NCI-H2107 treated with DMSO at 0.1 percent for 48 hours (cell line): ENCODE data around the gene SOCS1.

ENCODE experiments used
- DNase-seq: peaks from one replicate; lab custom pipeline; 2025; ENCODE audit not compliant: unreplicated experiment; lab: John Stamatoyannopoulos, UW

SOCS1 gene

DNA sequence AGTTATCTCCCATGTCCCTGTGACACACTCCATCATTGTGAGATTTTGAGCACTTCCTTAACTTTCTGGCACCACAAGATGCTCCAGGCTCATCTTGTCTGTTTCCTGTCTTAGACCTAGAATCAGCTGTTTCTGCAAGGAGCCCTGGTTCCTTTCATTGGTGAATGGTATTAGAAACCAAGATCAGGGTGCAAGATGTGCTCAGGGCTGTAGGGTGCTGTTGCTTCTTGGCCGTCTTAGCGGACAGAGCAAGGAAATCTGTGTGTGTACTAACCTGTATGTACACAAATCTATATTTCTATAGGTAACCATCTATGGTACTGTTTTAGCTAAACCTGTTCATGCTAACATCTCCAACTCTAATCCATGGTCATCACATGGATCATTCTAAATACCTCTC is 33.2 kb upstream of the SOCS1 start:
- DNase-seq, result no peak

DNA sequence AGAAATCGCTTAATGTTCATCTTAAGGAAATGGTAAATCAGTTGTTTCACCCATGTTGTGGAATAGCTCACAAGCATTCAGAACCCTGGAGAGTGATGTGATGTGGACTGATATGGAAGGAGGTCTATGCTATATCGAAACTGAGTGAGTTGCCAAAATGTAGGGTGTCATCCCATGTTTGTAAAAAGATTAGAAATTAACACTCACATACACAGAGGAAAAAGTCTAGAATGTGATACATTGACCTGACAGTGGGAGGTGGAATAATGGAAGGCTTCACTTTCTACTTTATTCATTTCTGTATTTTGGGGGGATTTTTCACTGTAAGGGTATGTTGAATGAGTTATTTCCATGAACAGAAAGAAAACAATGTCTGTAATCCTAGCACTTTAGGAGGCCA is 29.8 kb upstream of the SOCS1 start:
- DNase-seq, result no peak

DNA sequence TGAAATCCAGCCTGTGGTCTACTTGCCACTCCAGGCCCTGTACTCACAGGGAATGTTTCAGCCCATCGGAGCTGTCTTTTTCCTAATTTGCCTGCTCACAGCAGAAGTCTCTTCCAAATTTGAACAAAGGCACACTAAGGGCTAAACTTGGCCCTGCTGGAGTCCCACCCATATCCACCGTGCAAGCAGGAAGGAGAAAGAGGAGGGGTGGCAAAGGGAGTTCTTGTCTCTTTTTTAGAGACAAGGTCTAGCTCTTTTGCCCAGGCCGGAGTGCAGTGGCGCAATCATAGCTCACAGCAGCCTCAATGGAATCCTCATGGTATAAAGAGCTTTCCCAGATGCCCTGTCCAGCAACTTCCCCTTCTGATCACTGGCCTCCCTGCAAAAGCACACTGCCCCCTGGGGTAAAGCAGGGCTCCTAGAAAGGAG is 27.8 kb upstream of the SOCS1 start:
- no peak for DNase-seq

DNA sequence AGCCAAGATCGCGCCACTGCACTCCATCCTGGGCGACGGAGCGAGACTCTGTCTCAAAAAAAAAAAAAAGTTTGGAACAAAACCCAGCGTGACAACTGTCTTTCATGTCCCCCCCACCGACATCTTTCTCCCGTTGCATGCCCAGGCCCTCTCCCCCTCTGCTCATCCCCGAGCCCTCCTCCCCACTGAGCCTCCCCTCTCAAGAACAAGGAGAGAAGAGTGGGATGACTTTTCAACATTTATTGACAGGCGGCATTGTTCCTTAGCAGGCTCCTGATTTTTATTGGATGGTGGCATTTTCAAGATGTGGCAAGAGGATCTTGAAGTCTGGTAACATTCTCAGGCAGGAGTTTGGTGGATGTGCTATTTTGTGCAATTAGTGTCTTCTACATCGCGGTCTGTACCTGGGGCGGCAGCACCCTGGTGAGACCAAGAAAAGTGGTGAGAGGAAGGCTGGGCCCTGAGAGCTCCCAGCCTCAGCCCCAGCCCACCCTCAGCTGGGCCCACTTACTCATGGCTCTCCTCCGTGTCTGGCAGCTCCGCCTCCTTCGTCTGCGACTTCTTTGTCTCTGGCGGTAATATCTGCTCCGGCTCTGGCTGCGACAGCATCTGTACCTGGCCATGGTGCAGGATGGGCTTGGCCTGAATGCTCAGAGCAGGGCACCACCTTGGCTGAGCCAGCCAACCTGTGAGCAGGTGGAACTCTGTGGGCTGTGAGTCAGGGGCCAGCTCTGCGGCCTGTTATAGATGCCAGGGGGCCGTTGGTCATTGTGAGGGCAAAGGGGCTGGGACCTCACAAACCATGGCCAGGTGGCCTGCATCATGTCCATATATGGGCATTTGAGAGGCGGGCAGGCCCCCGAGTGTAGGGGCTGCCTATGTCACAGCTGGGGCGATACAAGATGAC is 24.9 kb upstream of the SOCS1 start, which contains the start of gene PRM1:
Gene PRM1 (minus strand): TSS at position 715 of the 907 bp plus-strand sequence. CDS start 92 bp downstream, at position 623.
- no peak for DNase-seq

DNA sequence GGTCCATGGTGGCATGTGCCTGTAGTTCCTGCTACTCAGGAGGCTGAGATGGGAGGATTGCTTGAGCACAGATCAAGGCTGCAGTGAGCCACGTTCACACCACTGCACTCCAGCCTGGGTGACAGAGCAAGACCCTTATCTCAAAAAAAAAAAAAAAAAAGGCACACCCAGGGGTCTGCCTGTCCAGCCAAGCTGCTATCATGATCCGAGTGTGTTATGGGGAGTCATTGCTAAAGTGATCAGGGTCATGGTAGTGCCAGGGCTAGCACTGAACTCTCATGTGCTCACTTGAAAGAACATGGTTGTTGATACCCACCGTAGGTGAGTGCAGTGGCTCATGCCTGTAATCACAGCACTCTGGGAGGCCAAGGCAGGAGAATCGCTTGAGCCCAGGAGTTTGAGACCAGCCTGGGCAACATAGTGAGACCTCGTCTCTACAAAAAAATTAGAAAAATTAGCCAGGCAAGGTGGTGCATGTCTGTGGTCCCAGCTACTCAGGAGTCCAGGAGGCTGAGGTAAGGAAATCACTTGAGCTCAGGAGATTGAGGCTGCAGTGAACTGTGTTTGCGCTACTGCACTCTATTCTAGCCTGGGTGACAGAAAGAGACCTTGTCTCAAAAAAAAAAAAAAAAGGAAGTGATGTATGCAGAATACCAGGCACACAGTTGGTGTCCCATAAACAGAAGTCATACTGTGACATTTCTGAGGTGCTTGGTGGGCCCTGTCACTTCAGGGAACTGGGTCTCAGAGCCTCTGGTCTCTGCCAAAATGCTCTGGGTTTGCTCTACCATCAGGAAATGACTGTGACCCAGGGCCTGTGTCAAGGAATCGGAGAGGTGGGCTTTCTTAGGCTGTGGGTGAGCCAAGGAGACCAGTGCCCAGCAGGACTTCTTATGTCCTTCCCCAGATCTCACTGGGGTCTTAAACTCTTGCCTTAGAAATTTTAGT is 23.0 kb upstream of the SOCS1 start:
- no peak for DNase-seq

DNA sequence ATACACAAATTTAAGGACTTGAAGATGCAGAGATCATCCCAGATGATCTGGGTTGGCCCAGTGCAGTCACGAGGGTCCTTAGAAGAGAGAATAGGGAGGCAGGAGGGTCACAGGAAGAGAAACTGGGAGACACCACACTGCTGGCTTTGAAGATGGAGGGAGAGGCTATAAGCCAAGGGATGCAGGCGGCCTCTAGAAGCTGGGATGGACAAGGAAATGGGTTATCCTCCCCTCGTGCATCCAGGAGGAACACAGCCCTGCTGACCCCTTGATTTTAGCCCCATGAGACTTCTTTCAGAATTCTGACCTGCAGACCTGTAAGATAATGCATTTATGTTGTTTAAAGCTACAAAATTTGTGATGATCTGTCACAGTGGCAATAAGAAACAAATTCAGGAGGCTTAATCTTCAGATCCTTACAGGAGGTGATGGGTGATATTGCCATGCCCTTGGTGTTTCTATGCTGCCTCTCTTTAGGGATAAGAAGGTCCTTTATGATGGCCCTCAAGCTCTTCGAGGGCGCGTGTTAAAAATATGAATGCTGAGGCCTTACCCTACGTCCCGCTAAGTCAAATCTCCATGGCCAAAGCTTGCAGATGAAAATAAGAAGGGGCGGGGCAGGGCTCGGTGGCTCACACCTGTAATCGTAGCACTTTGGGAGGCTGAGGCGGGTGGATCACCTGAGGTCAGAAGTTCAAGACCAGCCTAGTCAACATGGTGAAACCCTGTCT is 21.8 kb upstream of the SOCS1 start:
- no peak for DNase-seq

DNA sequence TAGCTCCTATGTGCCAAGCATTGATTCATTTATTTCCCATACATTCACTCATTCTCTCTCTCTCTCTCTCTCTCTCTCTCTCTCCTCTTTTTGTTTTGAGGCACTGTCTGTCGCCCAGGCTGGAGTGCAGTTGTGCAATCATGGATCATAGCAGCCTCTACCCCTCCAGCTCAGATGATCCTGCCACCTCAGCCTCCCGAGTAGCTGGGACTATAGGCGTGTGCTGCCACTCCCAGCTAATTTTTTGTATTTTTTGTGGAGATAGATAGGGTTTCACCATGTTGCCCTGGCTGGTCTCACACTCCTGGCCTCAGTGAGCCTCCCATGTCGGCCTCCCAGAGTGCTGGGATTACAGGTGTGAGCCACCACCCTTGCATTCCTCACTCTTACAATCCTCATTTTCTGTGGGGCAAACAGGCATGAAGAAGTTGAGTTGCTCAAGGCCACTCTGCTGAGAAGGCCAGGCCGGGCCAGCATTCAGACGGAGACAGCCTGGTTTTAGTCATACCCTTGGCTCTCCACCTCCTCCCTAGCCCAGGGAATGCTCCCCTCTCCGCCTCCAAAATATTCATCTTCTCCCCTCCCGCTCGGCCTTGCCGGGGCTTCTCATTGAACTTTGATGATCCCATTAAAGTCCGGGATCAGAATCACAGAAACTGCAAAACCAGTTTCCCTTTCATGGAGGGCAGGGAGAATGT is 21.0 kb upstream of the SOCS1 start:
- DNase-seq, result no peak

DNA sequence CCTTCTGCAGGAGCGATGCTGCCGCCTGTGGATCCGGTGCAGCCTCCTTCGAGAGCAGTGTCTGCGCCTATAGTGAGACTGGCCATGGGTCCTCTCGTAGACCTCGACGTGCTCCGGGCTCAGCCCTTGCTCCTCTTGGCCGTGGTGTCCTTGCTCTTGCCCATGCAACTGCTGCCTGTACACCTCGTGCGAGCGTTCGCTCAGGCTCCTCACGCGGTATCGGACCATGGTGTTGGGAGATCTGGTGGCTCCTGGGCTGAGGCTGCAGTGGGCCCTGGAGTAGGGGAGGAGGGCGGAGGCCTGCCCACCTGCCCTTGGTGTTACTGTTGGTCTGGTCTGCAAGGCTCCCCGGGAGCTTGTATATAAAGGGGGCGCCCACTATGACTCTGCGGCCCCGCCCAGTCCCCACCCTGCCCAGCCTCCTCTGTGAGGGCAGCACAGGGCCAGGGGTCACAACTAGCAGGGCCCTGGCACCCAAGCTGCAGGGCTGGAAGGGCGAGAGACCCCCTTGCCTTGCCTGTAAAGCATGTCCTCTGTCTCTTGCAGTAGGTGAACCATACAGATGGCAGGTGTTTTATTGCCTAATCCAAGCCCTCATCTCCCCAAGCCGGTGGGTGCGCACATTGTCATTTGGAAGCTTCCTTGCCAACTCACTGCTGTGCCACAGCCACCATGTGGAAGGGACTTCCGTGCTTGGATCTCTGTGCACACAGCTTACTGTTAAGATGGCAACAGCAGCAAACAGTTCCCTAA is 20.3 kb upstream of the SOCS1 start, which contains the start of gene PRM2:
Gene PRM2 (minus strand): TSS at position 338 of the 753 bp plus-strand sequence. CDS start 110 bp downstream, at position 228.
- DNase-seq, result no peak

DNA sequence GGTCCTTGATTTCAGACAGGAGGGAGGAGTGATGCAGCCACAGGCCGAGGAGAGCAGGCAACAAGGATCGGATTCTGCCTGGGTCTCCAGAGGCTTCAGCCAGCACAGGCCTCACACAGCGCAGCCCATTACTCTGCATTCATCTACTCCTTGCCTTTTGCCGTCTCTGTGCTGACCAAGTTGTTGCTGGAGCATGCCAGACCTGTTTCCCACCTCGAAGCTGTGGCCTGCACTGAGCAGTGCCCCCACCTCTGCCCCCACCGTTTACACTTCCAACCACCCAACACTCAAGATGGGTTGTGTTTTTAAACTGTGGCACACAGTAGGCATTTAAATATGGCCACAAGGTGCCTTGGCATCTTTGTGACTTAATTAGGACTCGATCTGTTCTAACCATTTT is 19.0 kb upstream of the SOCS1 start:
- no peak for DNase-seq

DNA sequence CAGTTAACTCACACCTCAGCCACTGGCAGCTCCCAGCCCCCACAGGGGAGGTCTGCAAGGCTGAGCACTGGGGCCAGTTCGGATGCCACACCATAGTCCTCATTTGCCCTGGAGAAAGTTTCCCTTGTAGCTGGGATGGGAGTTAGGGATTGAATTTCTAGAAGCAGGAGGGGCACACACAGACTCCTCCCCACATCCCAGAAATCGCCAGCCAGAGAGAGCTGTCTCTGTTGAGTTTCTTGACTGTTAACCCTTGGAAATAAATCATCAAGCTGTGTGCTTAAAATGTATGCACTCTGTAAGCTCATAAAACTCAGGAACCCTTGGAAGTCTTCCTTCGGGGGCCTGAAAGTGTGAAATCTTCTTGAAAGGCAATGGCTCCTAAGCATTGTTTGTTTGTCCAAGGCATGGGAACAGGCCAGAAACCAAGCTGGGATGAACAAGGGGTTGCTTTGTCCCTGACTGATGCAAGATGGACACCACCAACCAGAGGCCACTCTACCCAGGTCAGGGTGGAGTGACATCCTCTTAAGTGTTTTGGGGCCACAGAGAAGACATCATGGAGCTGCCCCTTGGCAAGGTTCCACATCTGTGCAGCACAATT is 17.8 kb upstream of the SOCS1 start:
- no peak for DNase-seq

DNA sequence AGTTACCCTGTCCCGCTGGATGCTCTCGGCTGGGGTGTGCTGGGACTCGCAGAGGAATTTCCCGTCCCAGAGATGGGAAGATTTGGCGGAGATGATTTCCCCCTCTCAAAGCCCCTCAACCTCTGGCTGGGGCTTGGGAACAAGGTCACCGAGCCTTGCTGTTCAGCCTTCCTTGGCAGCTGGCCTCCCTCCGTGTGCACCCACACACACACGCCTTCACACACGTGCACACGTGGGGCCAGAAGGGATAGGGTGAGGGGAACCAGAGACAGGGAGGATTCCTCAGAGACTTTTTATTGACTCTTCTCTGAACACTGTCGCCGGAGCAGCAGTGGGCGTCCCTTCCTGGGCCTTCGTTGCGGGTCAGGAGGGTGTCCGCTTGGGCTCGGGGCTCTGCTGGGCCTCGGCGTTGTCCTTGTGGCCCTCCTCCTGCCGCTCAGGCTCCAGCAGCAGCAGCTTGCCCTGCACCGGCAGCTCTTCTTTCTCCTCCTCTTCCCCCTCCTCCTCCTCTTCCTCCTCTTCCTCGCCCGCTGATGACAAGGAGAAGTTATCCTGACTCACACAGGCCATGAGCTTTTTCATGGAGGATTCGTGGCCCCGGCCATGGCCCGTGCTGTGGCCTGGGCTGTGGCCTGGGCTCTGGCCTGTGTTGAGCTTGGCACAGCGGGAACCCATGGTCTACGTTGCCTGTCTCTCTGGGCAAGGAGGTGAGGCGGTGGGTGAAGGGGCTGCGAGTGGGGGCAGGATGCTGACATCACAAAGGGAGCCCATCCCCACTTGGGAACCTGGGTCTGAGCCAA is 17.1 kb upstream of the SOCS1 start, which contains the start of gene PRM3:
Gene PRM3 (minus strand): TSS at position 709 of the 800 bp plus-strand sequence. CDS start 34 bp downstream, at position 675.
- DNase-seq, result no peak

DNA sequence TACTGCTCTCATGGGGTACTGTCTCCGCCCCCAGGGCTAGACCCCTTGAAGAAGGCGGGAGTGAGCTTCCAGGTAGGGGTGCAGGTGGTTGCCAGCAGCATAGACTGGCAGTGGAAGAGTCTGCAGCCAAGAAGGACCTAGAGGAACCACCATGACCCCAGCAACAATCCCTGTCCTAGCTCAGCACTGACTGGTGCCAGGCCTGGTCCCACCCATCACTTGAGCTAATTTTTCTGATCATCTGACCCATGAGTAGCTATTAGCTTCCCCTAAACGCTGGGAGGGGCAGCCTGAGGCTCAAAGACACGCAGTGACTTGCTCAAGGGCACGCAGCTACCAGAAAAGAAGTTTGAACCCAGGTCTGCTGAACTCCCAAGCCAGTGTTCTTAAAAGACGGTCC is 16.5 kb upstream of the SOCS1 start:
- DNase-seq, result no peak

DNA sequence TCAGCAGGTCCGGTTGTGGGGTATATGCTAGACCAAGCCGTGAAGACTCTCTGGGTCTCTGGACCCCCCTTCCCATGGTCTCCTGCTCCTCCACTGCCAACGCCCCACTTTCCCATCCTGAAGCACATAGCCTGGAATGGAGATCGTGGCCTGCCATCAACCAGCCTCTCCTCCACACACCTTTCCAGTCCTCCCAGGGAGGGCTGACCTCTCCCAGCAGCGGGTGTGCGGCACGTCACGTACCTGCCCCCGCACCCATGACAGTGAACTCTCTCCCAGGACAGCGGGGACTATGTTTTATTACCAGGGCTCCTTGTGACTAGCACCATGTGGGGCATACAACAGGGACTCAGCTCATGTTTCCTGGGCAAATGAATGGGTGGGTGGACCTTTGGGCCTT is 15.6 kb upstream of the SOCS1 start:
- no peak for DNase-seq

DNA sequence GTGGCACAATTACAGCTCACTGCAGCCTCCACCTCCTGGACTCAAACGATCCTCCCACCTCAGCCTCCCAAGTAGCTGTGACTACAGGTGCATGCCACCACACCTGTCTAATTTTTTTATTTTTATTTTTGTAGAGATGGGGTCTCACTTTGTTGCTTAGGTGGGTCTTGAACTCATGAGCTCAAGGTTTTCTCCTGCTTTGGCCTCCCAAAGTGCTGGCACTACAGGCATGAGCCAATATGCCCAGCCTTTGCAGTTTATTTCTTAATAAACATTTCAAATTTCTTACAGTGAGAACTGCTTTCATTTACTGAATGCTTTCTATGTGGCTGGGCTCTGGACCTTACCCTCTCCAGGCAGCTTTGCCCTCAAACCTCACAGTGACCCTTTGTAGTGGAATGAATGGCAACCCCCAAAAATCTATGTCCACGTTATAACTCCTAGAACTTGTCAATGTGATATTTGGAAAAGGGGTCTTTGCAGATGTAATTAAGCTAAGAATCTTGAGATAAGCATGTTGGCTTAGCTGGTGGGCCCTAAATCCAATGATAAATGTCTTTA is 14.7 kb upstream of the SOCS1 start:
- no peak for DNase-seq

DNA sequence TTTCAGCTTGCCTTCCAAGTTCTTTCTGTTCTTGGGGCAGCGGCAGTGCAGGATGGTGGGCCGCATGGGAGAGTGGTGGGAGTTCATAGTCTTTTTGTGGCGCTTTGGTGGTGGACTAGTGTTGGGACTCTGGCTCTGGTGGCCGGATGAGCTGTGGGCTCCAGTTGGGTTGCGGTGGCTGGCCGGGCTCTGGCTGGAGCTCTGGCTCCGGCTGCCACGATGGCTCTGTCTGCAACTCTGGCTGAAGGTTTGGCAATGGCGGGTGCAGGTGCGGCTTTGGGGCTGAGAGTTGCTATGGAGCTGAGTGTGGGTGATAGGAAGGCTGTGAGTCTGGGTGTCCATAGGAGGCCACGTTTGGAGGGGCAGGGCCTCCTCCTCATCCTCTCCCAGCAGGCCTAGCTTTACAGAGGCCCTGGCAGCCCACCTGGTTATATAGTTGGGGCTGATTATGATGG is 12.9 kb upstream of the SOCS1 start, which contains the start of gene TNP2:
Gene TNP2 (minus strand): TSS at position 405 of the 455 bp plus-strand sequence. CDS start 63 bp downstream, at position 342.
- DNase-seq, result no peak

DNA sequence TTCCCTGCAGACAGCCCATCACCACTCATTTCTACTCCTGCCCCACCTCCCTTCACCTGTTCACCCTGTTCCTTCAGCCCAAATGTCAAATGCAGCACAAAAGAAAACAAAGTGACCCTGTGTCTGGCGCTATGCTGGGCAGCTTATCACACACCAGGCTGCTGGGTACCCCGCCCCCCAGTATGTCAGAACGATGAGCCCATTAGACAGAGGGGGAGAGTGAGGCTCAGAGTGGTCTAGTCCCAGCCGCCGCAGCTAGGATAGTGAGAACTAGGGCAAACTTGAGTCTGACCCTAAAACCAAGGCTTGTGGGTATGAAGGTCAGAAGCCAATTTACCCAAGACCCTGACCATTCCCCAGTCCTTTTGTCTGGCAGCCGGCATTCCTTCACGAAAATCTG is 9.1 kb upstream of the SOCS1 start:
- DNase-seq, result no peak

DNA sequence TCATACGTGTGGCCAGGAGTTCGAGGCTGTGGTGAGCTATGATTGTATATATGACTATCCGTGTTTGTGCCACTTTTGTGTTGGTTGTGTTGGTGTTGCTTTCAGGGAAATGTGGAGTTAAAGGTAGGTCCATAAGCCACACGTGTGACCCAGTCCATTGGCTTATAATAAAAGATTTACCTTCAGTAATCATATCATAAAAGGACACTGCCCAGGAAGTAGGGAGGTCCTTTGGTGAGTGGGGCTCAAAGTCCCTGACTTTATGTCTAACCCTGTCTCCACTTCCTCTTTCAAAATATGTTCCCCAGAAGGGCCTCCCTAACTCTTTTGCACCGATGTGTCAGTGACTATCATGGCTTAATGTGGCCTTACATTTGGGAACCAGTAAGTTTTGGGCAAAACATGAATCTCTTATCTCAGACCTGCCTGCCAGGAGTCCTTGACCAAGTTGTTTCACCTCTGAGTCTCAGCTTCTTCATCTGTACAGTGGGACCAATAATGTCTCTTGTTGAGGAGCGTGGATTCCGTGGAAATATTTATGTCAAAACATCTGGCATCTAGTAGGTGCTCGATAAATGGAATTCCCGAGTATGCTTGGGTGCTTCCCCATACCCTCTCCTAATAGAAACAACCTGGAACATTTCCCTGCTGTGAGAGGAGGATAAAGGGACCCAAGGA is 8.3 kb upstream of the SOCS1 start:
- DNase-seq, result no peak
